DOHH2 (cell line): Measurements from ENCODE around the gene DCLK1.

Experiments used
- H3F3A ChIP-seq: fragments of 200-600 bp; sonication (generic), shearing (Covaris generic); 2 replicates; pipeline ENCODE4 v1.6.0; 2016; ENCODE audit warnings: antibody characterized with exemption, mild to moderate bottlenecking; ENCODE audit not compliant: control insufficient read depth, insufficient read depth
- H3K27ac ChIP-seq: fragments of 200-600 bp; sonication (generic); 2 replicates; pipeline ENCODE4 v1.5.1; 2014; ENCODE audit warnings: low read depth, mild to moderate bottlenecking, low read length, moderate library complexity
- H3K27me3 ChIP-seq: fragments of 200-600 bp; sonication (generic); 2 replicates; pipeline ENCODE4 v1.6.1; 2014; ENCODE audit warnings: mild to moderate bottlenecking, low read length, mixed read lengths; ENCODE audit not compliant: control insufficient read depth
- H3K36me3 ChIP-seq: fragments of 200-600 bp; sonication (generic); 2 replicates; pipeline ENCODE4 v1.6.1; 2014; ENCODE audit warnings: mild to moderate bottlenecking, low read length, moderate library complexity, mixed read lengths; ENCODE audit not compliant: control insufficient read depth
- H3K4me1 ChIP-seq: fragments of 200-600 bp; sonication (generic); 2 replicates; pipeline ENCODE4 v1.6.1; 2014; ENCODE audit warnings: mild to moderate bottlenecking, low read length, mixed read lengths; ENCODE audit not compliant: control insufficient read depth
- H3K4me2 ChIP-seq: fragments of 200-600 bp; sonication (generic); 2 replicates; pipeline ENCODE4 v1.6.0; 2014; ENCODE audit warnings: mild to moderate bottlenecking, low read length, moderate library complexity
- H3K4me3 ChIP-seq: fragments of 200-600 bp; sonication (generic); 2 replicates; pipeline ENCODE4 v1.5.1; 2014; ENCODE audit warnings: mild to moderate bottlenecking, low read length, mixed read lengths
- H3K79me2 ChIP-seq: fragments of 200-600 bp; sonication (generic); 2 replicates; pipeline ENCODE4 v1.6.1; 2014; ENCODE audit warnings: mild to moderate bottlenecking, low read length, mixed read lengths; ENCODE audit not compliant: control insufficient read depth
- H3K9me2 ChIP-seq: fragments of 200-600 bp; sonication (generic); replicated peaks from 2 replicates; pipeline ENCODE4 v1.6.1; 2014; ENCODE audit warnings: mild to moderate bottlenecking, low read length, mixed read lengths; ENCODE audit not compliant: control insufficient read depth
- H3K9me3 ChIP-seq: fragments of 200-600 bp; sonication (generic); 2 replicates; pipeline ENCODE4 v1.6.1; 2014; ENCODE audit warnings: antibody characterized with exemption, low read length, mixed read lengths; ENCODE audit not compliant: control insufficient read depth, insufficient read depth
- H4K20me1 ChIP-seq: fragments of 200-600 bp; sonication (generic); 2 replicates; pipeline ENCODE4 v1.6.0; 2014; ENCODE audit warnings: low read depth, mild to moderate bottlenecking, antibody characterized with exemption, low read length, moderate library complexity; ENCODE audit not compliant: control insufficient read depth, insufficient read depth
- EZH2phosphoT487 ChIP-seq: fragments of 200-600 bp; sonication (generic); IDR thresholded peaks from 2 replicates; pipeline ENCODE4 v1.6.1; 2017; ENCODE audit warnings: borderline replicate concordance, mild to moderate bottlenecking, antibody characterized with exemption, low read length, moderate library complexity, mixed read lengths
- TF ChIP-seq, protein P1 (sequence below): fragments of 200-600 bp; sonication (generic); IDR thresholded peaks from one replicate; pipeline ENCODE4 v1.5.1; 2014; ENCODE audit warnings: antibody characterized with exemption, mild to moderate bottlenecking, low read depth, low read length; ENCODE audit not compliant: poor library complexity, severe bottlenecking

Gene DCLK1

DNA sequence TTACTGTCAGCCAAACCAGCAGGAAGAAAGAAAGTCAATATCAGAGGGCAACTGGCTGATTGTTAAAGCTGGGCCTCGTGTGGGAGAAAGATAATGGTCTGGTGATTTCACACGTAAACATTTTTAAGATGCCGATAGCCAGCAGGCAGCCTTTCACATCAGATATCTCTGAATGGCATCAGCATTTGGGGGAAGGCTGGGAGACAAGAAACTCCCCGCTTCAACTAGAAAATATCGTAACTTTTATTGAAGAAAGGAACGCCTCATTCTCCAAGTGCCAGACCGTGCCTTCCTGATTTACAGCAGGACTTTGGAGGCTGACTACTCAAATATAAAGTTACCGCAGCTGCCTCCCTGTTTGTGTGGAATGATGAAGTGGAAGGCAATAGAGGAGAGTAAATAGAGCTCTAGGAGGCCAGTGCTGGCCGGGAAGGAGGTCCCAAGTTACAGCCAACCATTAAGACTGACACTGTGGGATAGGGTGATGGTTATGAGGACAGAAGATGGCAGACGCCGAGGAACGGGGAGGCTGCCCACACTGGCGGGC, 370.4 kb downstream of the DCLK1 start:
- no peaks in the 10 kb centered on the region for H3K79me2 ChIP-seq
- H3F3A ChIP-seq = no peaks in the 10 kb centered on the region
- H3K4me2 ChIP-seq = no peak overlapping the region
- H3K36me3 ChIP-seq = no peaks in the 10 kb centered on the region
- TF ChIP-seq EZH2phosphoT487 = no peak
- TF ChIP-seq, protein P1, sequence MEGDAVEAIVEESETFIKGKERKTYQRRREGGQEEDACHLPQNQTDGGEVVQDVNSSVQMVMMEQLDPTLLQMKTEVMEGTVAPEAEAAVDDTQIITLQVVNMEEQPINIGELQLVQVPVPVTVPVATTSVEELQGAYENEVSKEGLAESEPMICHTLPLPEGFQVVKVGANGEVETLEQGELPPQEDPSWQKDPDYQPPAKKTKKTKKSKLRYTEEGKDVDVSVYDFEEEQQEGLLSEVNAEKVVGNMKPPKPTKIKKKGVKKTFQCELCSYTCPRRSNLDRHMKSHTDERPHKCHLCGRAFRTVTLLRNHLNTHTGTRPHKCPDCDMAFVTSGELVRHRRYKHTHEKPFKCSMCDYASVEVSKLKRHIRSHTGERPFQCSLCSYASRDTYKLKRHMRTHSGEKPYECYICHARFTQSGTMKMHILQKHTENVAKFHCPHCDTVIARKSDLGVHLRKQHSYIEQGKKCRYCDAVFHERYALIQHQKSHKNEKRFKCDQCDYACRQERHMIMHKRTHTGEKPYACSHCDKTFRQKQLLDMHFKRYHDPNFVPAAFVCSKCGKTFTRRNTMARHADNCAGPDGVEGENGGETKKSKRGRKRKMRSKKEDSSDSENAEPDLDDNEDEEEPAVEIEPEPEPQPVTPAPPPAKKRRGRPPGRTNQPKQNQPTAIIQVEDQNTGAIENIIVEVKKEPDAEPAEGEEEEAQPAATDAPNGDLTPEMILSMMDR = no peak
- no peak overlapping the region for H3K4me3 ChIP-seq
- no peaks in the 10 kb centered on the region for H3K27me3 ChIP-seq
- no peaks in the 10 kb centered on the region for H3K4me1 ChIP-seq
- H3K9me2 ChIP-seq = no peaks in the 10 kb centered on the region
- no peak overlapping the region for H3K27ac ChIP-seq
- no peaks in the 10 kb centered on the region for H4K20me1 ChIP-seq
- H3K9me3 ChIP-seq = peaks cover 25% of the 10 kb centered on the region; the same call in 1 of the 2 replicates

DNA sequence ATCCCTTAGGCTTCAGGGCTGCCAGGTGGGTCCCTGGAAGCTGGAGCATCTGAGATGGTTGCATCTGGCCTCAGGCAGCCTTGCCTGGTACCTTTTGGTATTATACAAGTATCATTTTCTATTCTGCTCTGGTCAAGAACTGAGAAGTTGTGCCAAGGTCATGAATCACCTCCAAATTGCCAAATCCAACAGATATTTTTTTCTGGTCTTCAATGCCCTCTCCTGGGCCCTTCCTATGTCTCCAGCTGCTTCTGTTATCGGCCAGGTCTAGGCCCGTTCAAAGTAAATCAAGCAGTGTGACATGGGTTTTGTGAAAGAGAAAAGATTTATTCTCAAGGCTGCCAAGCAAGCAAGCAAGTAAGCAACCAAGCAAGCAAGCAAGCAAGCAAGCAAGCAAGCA, 383.6 kb downstream of the DCLK1 start:
- Histone ChIP-seq H4K20me1 (no peaks in the 10 kb centered on the region), H3K36me3 (no peaks in the 10 kb centered on the region)
- TF ChIP-seq EZH2phosphoT487 = no peak
- TF ChIP-seq, protein P1 = no peak

GRCh38 chr13:35744566-35745178, 386.5 kb downstream of the DCLK1 start:
- Histone ChIP-seq H3F3A (no peaks in the 10 kb centered on the region), H3K9me3 (no peaks in the 10 kb centered on the region; the same call in 1 of the 2 replicates), H3K27me3 (no peaks in the 10 kb centered on the region), H3K79me2 (no peaks in the 10 kb centered on the region), H4K20me1 (no peaks in the 10 kb centered on the region), H3K36me3 (no peaks in the 10 kb centered on the region), H3K9me2 (no peaks in the 10 kb centered on the region), H3K27ac (no peak overlapping the region), H3K4me1 (no peaks in the 10 kb centered on the region), H3K4me3 (no peak overlapping the region), H3K4me2 (no peak overlapping the region)
- TF ChIP-seq, protein P1 = no peak
- no peak for TF ChIP-seq EZH2phosphoT487

More for the DNA sequence above, 383.6 kb downstream of the DCLK1 start:
- Histone ChIP-seq H3K9me3 (no peaks in the 10 kb centered on the region), H3K9me2 (no peaks in the 10 kb centered on the region), H3F3A (no peaks in the 10 kb centered on the region), H3K4me3 (no peak overlapping the region), H3K4me2 (no peak overlapping the region), H3K27ac (no peak overlapping the region), H3K79me2 (no peaks in the 10 kb centered on the region), H3K27me3 (no peaks in the 10 kb centered on the region), H3K4me1 (no peaks in the 10 kb centered on the region)
